HG03175 (cell line): ENCODE data around the gene SOAT2.
"Not testable (repeated sequence)": the region's sequence is repeated elsewhere in the genome, so short reads cannot be mapped to it uniquely, and the experiment has no call there.

Experiments used
- ATAC-seq: cut with Tn5 transposase; IDR thresholded peaks from one replicate; pipeline ENCODE4 v1.9.1; 2021; ENCODE audit warnings: mild to moderate bottlenecking, moderate library complexity; ENCODE audit not compliant: unreplicated experiment

Gene SOAT2

DNA sequence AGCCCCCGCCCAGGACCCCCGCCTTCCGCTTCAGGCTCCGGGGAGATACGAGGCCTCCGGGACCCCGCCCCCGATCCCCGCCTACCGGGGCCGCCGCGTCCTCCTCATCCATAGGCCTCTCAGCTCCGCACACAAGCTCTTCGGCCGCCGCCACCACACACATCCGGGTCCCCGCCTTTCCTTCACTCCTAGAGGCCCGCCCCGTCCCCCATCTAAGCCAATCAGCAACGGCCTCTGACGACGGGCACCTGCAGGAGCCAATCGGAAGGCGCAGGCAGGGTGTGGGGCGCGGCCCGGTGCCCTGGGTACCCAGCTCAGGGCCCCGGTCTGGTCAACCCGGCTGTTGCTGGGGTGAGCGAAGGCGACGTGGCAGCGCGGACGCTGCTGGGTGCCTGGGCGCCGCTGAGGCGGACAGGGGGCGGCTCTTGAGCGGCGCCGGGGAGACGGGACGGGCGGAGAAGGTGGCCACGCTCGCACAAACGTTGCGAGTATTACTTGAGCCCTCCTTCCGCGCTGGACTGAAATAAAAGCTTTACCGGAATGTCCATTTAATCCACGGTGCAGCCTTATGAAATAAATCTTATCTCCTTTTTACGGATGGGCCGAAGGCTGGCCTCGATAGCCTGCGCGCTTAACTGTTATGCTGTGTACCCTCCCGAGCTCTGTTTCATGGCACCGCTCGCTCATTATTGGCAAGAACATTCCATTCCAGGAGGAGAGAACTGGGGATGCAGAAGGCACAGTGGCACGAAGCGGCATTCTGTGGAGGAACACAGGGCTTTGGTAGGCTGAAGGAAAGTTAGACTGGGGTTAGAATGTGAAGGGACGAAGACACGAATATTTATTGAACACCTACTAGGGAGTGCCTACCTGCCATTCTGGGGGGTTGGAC, 23.8 kb upstream of the SOAT2 start, which contains the start of gene SPRYD3:
TSS of gene SPRYD3 (minus strand) at position 165 of the 892 bp plus-strand sequence. CDS start at position 108, 57 bp downstream.
- peak; percentile 99 for ATAC-seq

DNA sequence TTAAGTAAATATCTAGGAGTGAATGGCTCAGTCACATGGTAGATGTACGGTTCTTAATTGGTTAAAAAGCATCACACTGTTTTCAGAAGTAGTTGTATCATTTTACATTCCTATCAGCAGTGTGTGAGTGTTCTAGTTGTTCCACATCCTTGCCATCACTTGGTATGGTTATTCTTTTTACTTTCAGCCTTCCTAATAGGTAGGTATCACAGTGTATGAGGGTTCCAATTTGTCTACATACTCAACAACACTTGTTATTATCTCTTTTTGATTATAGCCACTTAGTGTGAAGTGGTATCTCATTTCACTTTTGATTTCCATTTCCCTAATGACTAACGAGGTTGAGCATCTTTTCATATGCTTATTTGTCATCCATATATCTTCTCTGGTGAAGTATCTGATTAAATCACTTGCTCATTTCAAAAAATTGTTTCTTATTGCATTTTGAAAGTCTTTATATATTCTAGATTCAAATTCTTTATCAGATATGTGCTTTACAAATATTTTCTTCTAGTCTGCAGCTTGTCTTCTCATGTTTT, 20.6 kb upstream of the SOAT2 start:
- no peak for ATAC-seq

DNA sequence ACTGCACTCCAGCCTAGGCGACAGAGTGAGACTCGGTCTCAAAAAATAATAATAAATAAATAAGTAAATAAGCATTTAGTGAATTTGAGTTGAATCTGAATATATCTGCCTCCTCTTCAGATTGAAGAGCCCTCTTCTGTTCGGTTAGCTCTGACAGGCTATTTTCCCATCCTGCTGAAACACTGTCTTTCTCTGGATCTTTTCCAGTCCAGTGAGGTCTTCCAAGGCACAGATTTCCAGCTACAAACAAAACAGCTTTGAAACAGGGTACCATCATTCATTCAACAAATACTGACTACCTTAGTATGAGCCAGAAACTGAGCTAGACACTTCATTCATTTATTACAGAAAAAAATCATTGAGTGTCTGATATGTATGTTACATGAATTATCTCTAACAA, 16.9 kb upstream of the SOAT2 start:
- no peak for ATAC-seq

DNA sequence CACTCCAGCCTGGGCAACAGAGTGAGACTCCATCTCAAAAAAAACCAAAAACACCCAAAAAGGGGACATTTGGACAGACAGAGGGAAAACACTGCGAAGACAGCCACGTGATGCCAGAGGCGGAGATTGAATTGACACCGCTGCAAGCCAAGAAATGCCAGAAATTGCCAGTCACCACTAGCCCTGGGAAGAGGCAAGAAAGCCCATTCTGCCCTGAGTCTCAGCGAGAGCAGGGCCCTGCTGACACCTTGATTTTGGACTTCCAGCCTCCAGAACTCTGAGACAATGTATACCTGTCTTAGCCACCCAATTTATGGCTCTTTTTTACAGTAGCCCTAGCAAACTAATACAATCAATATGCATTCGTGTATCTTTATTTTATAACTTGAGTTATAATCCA, 13.2 kb upstream of the SOAT2 start:
- no peak for ATAC-seq

DNA sequence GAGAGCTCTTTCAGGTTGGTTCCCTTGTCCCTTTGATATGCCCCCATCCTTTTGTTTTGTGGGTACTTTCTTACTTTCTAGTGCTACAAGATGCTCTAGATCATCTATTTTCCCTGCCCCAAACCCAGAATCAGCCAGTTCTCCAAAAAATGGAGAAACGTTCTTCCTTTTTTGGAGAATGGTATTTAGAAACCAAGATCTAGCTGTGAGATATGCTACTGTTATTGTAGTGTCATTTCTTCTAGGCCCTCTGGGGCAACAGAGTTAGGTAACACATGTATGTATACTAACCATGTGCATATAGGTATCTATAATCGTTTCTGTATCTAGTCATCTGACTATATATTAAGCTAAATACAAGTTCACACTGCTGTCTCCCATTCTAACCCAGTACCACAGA, 12.7 kb upstream of the SOAT2 start:
- no peak for ATAC-seq

DNA sequence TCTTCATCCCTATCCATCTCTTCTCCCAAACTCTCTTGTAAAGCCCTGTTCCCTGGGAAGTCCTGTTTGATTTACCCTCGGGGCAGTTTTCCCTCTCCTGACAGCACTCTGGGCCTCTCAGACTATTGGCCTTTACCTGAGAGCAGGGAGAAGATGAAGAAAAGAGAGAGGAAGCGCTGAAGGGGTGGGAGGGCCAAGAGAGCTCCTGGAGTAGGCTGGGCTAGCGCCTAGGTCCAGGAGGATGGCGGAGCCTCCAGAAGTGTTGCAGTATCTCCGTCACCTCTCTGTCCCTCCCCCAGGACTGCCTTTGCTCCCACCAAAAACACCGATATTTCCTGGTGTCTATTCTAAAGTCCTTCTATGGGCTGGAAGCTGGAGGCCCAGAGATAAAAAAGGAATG, 11.5 kb upstream of the SOAT2 start:
- no peak for ATAC-seq

DNA sequence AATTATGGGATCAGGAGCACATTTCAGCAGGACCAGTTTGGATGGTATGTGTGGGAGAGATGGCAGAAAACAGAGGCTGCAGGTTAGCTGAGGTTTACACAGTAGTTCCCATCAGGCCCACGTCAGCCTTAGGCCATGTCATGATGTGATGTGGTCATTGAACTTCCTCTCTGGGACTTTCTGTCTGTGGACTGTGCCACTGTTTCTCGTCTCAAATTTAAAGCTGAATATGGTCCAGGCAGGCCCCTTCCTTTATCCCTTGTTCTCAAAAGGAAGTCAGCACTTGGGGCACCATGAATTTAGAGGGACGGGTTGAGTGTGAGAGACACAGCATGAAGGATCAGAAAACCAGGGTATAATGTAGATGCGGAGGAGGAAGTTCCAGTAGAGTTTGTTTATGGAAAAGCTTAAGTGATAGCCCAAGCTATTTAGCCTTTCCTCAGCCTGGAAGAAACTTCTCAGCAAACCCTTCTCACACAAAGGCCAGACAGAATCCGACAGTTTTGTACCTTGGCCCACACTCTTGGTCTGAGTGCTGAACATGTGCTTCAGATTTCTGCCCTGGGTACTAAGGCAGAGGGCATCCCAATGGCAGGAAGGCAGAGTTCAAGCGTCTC, 9.4 kb upstream of the SOAT2 start:
- no peak for ATAC-seq

DNA sequence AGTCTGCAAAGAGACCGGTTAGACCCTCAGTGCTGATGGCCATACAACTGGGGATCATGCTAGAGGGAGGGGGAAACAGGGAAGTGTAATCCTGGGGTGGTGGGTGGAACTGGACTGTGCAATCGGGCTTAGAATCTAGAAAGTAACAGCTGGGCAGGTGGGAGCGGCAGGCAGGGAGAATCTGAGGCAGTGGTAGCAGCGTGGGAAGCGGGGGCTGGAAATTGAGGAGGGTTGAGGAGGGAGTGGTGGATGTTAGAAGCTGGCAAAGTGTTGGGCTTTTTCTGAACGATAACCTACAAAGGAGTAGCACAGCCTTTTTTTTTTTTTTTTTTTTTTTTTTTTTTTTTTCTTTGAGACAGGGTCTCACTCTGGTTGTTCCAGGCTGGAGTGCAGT, 8.9 kb upstream of the SOAT2 start:
- no peak for ATAC-seq

DNA sequence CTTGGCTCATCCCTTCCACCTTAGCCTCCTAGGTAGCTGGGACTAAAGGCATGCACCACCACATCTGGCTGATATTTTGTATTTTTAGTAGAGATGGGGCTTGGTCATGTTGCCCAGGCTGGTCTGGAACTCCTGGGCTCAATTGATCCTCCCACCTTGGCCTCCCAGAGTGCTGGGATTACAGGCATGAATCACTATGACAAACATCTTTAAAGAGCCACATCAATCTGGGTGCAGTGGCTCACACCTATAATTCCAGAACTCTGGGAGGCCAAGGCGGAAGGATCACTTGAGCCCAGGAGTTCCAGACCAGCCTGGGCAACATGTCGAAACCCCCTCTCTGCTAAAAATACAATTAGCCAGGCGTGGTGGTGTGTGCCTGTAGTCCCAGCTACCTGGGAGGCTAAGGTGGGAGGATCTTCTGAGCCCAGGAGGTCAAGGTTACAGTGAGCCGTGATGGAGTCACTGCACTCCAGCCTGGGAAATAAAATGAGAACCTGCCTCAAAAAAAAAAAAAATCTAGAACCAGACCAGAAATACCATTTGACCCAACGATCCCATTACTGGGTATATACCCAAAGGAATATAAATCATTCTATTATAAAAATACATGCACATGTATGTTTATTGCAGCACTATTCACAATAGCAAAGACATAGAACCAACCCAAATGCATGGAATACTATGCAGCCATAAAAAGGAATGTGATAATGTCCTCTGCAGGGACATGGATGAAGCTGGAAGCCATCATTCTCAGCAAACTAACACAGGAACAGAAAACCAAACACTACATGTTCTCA, 8.3 kb upstream of the SOAT2 start:
- ATAC-seq: not testable (repeated sequence)

DNA sequence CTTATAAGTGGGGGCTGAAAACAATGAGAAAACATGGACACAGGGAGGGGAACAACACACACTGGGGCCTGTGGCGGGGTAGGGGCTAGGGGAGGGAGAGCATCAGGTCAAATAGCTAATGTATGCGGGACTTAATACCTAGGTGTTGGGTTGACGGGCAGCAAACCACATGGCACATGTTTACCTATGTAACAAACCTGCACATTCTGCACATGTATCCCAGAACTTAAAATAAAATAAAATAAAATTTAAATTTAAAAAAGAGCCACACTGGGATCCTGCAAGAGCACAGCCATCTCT, 7.7 kb upstream of the SOAT2 start:
- not testable (repeated sequence) for ATAC-seq

DNA sequence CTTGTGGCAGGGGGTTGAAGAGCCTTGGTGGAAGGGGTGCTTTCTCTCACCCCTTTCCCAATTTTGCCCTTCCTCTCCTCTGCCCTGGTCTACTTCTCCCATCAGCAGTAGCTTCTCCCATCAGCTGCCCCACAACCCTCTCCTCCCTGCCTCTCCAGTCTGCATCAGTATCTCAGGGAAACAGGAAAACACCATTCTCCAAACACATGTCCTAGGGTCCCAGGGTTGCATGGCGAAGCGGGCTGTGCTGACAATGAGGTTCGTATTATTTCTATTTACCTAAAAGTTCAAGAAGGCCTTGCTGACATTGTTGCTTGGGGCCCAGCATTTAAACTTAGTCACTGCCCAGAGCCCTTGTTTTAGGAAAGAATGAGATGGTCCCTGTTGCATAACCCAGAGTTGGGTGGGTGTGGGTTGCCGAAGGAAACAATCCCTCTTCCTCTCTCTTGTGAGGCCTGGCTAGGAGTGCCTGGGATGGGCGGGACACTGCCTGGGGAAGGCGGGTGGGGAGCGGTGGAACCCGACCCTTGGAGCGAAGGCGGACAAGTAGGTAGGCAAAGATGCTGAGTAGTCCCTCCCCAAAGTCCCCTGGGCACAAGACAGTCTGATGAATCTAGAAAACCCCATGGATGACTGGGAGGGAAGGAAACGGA, 7.1 kb upstream of the SOAT2 start:
- ATAC-seq: no peak

DNA sequence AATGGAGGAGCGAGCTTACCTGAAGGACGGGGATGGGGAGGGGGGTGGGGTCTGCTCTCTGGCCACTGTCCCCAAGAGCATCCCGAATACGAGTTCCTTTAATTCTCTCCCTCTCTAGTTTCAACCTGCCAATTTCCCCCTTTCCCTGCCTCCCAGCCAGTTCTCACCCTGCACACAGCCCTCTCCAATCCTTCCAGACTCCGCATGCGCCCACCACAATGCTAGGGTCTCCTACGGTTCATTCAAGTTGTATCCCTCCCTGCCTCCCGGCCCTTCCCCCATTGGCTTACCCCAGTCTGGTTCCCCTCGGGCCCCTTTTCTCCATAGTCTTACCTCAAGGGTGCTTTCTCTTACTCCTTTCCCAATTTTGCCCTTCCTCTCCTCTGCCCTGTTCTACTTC, 6.5 kb upstream of the SOAT2 start:
- ATAC-seq: no peak

DNA sequence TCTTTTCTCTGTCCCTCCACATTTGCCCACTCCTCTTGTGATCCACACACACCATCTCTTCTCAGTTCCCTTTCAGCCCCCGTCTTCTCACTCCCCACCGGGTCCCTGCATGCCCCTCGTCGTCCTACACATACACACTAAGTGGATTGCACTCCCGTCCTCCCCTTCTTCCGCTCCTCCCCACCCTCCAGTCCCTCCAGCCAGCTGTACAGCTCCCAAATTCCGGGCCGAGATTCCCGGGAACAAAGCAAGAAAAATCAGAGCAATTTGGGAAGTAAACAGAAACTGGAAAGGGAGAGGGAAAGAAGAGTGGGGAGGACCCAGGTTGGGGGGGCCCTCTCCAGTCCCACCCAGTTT, 6.1 kb upstream of the SOAT2 start:
- no peak for ATAC-seq

DNA sequence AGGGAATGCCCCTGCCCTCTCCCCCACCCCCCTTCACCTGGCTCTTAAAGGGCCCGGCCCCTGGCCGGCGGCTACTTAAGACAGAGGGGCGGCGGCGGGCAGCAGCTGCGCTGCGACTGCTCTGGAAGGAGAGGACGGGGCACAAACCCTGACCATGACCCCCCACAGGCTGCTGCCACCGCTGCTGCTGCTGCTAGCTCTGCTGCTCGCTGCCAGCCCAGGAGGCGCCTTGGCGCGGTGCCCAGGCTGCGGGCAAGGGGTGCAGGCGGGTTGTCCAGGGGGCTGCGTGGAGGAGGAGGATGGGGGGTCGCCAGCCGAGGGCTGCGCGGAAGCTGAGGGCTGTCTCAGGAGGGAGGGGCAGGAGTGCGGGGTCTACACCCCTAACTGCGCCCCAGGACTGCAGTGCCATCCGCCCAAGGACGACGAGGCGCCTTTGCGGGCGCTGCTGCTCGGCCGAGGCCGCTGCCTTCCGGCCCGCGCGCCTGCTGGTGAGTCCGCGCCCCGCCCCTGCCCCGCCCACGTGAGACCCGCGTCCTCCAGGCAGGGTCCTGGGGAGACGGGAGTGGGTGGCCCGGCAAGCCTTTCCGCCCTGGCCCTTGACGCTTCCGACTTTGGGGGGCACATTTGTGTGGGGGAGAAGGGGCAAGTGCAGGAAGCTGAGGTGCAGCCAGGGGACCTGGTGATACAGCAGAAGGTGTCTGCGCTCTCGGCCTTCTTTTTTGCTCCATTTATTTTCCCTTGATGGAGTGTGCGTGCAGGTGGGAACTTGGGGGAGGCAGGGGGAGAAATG, 5.5 kb upstream of the SOAT2 start, which contains the start of gene IGFBP6:
TSS of gene IGFBP6 (plus strand) at position 104 of the 790 bp plus-strand sequence. CDS start at position 155, 51 bp downstream.
- ATAC-seq: peak; percentile 54

DNA sequence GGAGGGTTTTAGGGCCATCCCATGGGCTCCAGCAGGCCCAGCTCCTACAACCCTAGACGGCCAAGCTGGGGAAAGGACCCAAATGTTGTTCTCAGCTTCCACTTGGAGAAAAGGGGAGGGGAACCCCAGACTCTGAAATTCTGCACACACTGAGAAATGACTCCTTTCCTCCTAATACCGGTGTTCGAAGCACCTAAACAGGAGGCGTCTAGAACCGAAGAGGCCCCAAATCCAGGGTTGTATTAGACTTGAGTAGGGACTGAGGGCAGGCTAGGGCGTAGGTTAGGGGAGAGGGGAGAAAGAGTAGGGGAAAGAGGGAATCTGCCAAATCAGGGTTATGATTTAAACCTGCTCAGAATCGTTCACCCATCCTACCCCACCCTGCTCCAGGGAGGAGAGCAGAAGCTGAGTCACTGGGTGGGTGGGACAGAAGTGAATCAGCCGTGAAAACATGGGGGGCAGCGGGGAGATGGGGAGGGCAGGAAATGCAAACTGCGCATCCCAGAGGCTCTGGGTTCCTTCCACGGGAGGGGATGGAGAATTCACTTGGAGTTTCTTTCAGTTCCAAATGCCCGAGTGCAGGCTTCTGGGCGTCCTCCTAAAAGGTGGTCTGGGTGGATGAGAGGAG, 4.8 kb upstream of the SOAT2 start:
- ATAC-seq: no peak

DNA sequence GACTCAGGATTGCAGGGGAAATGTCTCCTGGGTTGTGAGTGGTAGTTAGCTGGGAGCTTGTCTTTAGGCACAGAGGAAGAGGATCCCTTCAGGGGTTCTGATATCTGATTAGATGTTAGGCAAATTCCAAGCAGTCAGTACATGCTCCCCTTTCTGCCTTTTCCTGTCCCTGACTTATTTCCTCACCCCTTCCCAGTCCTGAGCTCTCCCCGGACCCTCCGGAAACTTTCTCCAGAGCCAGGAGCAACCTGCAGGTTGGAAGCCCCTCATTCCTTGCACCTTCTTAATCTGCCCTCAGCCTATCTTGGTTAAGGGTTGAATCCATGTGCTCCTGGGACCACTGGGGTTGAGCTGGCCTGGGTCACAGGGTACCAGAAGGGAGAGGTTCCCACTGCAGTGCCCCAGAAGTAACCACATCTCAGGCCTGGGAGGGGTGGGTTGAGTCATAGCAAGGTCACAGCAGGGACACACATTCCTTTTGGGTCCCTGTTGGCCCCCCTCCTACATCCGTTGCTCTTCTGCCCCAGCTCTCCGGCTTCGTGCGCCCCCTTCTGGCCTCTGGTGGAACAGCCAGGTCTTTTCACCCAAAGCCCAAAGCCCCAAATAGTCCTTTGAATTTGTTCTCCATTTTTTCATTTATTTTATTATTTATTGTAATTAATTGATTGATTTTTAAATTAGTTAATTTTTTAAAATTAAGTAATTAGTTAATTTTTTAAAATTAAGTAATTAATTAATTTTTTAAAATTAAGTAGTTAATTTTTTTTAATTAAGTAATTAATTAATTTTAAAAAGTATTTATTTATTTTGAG, 4.0 kb upstream of the SOAT2 start:
- no peak for ATAC-seq

DNA sequence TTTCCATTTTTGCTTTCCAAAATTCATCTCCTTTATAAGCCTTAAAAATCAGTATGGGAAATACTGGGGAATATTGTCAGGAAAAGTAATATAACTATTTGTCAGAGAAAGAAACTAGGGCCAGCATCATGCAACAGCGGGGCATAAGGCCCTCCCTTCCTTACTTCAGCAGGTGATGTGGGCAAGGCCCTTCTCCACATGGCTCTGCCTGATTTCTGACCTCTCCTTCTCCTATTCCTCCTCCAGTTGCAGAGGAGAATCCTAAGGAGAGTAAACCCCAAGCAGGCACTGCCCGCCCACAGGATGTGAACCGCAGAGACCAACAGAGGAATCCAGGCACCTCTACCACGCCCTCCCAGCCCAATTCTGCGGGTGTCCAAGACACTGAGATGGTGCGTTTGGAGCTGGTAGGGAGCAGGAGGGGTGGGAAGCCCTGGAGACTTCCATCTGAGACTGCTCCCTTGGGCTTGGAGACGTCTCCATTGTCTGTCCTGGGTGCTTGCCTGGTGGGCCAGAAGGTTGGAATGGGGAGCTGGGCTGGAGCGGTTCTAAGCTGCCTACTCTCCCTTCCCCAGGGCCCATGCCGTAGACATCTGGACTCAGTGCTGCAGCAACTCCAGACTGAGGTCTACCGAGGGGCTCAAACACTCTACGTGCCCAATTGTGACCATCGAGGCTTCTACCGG, 2.7 kb upstream of the SOAT2 start:
- no peak for ATAC-seq

DNA sequence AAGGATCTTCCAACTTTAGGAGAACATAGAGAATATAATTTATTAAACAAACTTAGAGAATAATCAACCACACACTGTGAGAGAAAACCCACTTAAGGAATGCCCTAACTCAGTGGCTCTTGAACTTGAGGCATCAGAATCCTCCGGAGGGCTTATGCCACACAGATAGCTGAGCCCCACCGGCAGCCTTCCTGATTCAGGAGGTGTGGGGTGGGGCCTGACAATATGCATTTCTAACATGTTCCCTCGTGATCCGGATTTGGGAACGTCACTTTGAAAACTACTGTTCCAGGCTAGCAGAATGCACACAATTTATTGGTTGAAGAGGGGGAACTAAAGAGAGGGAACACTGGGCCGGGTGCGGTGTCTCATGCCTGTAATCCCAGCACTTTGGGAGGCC, 2.0 kb upstream of the SOAT2 start:
- no peak for ATAC-seq
